GM21723 (cell line): ENCODE measurements around the gene ERCC2.

ENCODE experiments used
- ATAC-seq: cut with Tn5 transposase; IDR thresholded peaks from one replicate; pipeline ENCODE4 v1.9.1; 2021; ENCODE audit warnings: mild to moderate bottlenecking, moderate library complexity; ENCODE audit not compliant: unreplicated experiment

The ERCC2 gene

GRCh38 chr19:45355910-45356309 lies 14.5 kb downstream of the ERCC2 start:
- no peak for ATAC-seq

DNA sequence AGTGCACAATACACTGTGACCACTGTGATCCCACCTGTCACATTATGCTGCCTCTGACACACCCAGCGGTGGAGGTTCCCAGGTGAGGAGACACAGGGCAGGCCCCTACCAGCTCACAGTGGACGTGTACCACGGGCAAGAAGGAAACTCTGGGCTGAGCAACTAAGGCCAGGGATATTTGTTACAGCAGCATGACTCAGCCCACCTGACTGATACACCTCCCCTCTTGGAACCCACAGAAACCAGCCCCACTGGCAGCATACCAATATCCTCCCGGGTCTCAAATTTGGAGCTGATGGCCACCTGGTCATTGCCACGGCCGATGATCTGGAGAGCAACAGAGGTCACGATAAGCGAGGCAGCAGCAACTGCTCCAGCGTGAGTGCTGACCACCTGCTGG lies 15.0 kb downstream of the ERCC2 start:
- ATAC-seq = no peak

GRCh38 chr19:45354241-45354842 lies 16.0 kb downstream of the ERCC2 start:
- no peak for ATAC-seq

GRCh38 chr19:45352914-45353796 lies 17.2 kb downstream of the ERCC2 start:
- no peak for ATAC-seq

GRCh38 chr19:45352471-45352870 lies 17.9 kb downstream of the ERCC2 start:
- no peak for ATAC-seq

GRCh38 chr19:45352062-45352461 lies 18.3 kb downstream of the ERCC2 start:
- ATAC-seq = no peak

GRCh38 chr19:45351401-45351952 lies 18.9 kb downstream of the ERCC2 start:
- ATAC-seq = no peak

DNA sequence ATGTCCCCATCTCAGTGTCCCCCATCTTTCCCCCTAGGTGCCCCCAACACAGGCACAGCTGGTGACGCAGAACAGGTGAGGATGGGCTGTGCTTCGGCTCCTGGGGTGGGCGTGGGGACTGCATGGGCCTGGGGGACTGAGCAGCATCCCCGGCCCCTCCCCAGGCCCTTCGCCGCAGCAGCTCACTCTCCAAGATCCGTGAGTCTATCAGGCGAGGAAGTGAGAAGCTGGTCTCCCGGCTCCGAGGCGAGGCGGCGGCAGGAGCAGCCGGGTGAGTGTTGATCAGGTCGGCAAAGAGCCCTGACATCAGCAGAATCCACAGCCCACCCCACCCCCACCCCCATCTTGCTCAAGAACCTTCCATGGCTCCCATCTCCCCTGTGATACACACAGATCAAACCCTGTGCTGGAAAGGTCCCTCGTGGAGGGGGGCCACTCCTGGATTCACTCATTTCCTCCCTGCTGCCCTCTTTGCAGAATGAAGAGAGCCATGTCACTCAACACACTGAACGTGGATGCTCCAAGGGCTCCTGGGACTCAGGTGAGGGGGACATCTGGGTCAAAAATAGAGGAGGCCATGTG lies 19.8 kb downstream of the ERCC2 start:
- no peak for ATAC-seq

GRCh38 chr19:45349430-45349941 lies 20.9 kb downstream of the ERCC2 start:
- no peak for ATAC-seq

GRCh38 chr19:45349126-45349415 lies 21.3 kb downstream of the ERCC2 start:
- no peak for ATAC-seq

DNA sequence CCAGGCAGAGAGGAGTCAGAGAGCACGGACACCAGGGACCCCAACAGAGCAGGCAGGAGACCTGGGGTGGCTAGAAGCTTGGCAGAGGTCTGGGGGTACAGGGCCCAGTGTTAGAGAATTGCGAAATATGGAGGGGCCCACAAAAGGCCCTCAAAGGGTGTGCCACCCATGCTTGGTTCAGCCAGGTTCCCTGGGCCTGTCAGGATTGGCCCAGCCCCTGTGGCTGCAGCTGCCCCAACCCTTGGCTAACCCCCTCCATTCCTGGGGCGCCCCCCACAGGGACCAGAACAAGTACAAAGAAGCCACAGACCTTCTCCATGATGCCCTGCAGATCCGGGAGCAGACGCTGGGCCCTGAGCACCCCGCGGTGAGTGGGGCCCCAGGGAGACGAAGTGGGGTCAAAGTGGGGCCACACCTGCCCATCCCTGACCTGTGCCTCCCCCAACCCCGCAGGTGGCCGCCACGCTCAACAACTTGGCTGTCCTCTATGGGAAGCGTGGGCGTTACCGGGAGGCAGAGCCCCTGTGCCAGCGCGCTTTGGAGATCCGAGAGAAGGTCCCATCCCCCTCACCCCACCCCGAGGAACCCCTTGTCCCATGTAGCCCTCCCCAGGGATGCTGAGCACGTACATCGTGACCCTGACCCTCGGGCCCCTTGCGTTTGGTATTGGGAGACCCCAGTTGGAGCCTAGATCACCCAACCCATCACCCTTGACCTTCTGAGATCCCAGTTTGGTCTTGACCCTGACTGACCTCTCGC lies 21.8 kb downstream of the ERCC2 start:
- ATAC-seq = no peak

DNA sequence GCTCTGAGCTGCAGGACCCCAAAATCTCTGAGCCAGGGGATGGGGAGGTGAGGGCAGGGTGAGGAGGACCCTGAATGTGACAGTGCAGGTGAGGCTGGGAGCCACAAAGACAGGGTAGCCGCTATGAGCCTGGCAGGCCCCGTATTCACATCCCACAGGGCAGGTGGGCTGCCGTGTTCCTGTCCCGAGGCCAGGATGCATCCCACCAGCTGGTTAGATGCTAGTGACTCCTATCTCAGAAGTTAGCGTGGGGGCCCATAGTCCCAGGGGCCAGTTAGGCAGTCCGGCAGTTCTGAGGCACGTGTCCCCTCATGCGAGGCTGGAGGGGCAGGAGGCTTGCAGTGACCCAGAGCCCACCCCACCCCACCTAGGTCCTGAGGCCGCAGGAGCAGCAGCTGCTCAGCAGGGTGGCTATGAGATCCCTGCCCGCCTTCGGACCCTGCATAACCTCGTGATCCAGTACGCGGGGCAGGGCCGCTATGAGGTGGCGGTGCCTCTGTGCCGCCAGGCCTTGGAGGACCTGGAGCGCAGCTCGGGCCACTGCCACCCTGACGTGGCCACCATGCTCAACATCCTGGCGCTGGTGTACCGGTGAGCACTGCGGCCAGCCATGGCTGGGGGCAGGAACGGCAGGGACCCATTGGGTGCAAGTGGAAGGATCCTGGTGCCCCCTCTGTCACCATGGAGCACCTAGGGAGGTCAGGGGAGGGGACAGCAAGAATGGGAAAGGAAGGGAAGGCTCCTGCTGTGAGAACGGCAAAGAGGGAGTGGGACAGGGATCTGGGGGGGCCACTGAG lies 22.6 kb downstream of the ERCC2 start:
- no peak for ATAC-seq

DNA sequence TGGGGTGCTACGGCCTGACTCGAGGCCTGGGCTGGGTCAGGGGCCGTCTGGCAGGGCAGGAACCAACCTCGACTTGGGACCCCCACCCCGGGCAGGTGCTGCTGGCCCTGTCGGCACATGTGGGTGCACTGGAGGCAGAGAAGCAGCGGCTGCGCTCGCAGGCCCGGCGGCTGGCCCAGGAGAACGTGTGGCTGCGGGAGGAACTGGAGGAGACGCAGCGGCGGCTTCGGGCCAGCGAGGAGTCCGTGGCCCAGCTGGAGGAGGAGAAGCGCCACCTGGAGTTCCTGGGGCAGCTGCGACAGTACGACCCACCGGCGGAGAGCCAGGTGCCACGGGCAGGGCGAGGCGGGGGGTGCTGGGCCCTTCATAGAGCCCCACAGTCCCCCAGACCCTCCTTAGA lies 23.9 kb downstream of the ERCC2 start:
- ATAC-seq = no peak

GRCh38 chr19:45345506-45345860 lies 24.9 kb downstream of the ERCC2 start:
- ATAC-seq = no peak

- ATAC-seq = no peak
Observed at GRCh38 chr19:45344621-45345505, 25.5 kb downstream of the ERCC2 start.

- ATAC-seq = no peak
Observed at GRCh38 chr19:45342911-45343310, 27.5 kb downstream of the ERCC2 start.

GRCh38 chr19:45340899-45341453 lies 29.4 kb downstream of the ERCC2 start:
- ATAC-seq = no peak

GRCh38 chr19:45340232-45340898 lies 30.0 kb downstream of the ERCC2 start, which contains the start of gene KLC3:
TSS of gene KLC3 (plus strand) at chr19:45340750. CDS start at chr19:45345542, 4,792 bp downstream.
- ATAC-seq = no peak
